ENCODE results near the gene SYT15.
"Not testable (repeated sequence)": the region's sequence is repeated elsewhere in the genome, so short reads cannot be mapped to it uniquely, and the experiment has no call there.

The SYT15 gene

DNA sequence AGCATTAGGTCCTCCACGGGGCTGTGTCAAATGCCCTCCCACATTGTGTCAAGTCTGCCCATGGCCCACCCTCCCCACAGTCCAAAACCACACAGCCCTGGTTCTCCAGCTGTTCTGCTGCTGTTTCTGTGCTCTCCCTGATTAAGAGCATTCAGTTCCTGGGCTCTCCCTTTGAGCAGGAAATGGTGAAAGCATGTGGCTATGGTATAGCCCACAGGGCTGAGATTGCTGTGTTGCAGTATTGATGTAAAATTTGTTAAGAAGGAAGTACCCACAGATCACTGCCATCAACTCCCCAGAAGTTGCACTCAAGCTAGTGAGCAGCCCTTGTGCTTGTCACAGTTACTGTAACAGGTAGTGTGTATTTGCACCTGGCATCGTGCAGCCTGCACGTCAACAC, 9.3 kb downstream of the SYT15 start:
- not testable (repeated sequence) for DNase-seq (ENCODE audit: low read depth in 1 of 2, low spot score in 1 of 2)

GRCh38 chr10:46589589-46589988, 10.7 kb downstream of the SYT15 start:
- DNase-seq (ENCODE audit: low read depth in 1 of 2, low spot score in 1 of 2): not testable (repeated sequence)

GRCh38 chr10:46591053-46591452, 12.1 kb downstream of the SYT15 start:
- not testable (repeated sequence) for DNase-seq (ENCODE audit: low read depth in 1 of 2, low spot score in 1 of 2)

GRCh38 chr10:46593307-46593706, 14.4 kb downstream of the SYT15 start:
- DNase-seq (ENCODE audit: low read depth in 1 of 2, low spot score in 1 of 2): not testable (repeated sequence)

GRCh38 chr10:46594453-46595063, 15.6 kb downstream of the SYT15 start:
- DNase-seq (ENCODE audit: low read depth in 1 of 2, low spot score in 1 of 2): not testable (repeated sequence)

DNA sequence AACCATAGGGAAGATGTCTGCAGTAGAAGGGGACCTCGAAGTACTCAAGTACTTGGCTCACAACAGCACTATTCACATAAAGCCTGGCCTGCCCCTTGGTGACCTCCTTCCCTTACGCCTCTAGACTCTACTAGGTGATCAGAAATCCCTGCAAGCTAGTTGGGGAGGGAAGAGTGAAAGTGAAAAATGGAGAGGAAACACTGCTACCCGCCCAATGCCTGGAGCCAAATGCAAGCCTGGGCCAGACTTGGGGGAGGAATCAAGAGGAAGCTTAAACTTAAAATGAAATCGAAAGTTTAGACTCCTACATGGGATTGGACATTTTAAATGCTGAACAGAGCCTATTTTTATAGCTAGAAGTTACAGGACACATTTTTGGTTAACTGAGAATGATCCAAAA, 17.6 kb downstream of the SYT15 start:
- not testable (repeated sequence) for DNase-seq (ENCODE audit: low read depth in 1 of 2, low spot score in 1 of 2)

DNA sequence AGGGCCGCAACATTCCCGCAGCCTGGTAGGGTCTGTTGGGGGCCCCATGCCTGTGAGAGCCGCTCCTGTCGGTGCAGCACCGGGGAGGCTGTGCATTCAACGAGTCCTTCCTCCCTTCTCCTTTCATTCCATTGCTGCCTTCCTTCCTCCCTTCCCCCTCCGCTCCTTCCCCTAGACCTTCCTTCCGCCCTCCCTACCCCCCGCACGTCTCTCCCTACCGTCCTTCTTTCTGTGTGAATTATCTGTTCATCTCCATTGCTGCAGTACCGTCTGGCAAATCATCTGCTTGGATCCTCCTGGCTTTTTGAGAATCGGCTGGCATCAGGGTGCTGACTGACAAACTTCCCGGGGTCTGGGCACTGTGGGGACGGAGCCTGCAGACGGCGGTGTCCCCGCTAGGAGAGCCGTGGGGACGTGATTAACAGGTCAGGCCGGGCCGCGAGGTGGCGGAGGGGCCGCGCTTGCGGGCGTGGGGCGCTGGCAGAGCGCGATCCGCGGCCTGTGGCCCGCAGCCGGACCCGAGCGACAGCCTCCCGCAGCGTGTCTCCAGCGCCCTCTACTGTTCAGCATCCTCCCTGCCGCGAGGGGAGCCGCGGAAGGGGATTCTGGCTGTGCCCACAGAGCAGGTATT, 18.8 kb downstream of the SYT15 start:
- DNase-seq (ENCODE audit: low read depth in 1 of 2, low spot score in 1 of 2): not testable (repeated sequence)

GRCh38 chr10:46600516-46600915, 21.6 kb downstream of the SYT15 start:
- DNase-seq (ENCODE audit: low read depth in 1 of 2, low spot score in 1 of 2): not testable (repeated sequence)

DNA sequence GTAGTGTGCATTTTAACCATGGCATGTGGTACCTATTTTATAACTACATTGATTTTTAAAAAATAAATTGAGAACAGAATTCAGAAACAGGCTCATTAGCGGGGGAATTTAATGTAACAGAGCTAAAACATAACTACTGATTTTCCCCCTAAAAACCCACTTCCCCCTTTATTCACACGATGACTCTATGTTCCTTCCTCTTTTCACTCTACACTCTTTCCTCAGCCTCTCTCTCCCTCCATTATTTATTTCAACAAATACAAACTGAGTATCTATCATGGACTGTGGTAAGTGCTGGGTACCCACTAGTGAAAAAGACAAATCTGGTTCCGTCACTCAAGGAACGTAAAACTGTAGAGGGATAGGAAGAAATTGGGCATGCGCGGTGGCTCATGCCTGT, 36.6 kb downstream of the SYT15 start:
- DNase-seq (ENCODE audit: low read depth in 1 of 2, low spot score in 1 of 2): not testable (repeated sequence)

DNA sequence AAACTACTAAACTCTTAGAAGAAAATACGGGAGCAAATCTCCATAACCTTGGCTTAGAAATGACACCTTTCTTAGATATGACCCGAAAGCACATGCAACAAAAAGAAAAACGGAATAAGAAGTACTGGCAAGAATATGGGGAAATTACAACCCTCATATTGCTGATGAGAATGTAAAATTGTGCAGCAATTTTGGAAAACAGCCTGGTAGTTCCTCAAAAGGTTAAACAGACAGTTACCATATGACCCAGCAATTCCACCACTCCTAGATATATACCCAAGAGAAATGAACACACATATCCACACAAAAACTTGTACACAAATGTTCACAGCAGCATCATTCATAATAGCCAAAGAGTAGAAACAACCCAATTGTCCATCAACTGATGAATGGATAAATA, 37.3 kb downstream of the SYT15 start:
- not testable (repeated sequence) for DNase-seq (ENCODE audit: low read depth in 1 of 2, low spot score in 1 of 2)

GRCh38 chr10:46617134-46617533, 38.2 kb downstream of the SYT15 start:
- DNase-seq (ENCODE audit: low read depth in 1 of 2, low spot score in 1 of 2): not testable (repeated sequence)

DNA sequence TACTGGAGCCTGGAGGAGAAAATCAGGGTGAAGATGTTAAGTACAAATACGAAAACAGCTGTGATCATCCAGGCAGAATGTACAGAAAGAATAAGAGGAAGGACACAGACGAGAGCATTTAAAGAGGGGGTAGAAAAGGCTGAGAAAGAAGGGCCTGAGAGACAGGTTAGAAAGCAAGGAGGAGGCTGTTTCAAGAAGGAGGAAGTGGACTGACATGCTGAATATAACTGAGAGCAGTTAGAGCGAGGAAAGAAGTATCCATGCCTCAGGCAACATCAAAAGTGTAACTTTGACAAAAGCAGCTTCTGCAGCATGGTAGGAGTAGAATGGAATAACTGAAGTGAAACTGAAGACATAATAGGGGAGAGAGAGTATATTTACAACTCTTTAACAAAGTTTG, 39.0 kb downstream of the SYT15 start:
- not testable (repeated sequence) for DNase-seq (ENCODE audit: low read depth in 1 of 2, low spot score in 1 of 2)

DNA sequence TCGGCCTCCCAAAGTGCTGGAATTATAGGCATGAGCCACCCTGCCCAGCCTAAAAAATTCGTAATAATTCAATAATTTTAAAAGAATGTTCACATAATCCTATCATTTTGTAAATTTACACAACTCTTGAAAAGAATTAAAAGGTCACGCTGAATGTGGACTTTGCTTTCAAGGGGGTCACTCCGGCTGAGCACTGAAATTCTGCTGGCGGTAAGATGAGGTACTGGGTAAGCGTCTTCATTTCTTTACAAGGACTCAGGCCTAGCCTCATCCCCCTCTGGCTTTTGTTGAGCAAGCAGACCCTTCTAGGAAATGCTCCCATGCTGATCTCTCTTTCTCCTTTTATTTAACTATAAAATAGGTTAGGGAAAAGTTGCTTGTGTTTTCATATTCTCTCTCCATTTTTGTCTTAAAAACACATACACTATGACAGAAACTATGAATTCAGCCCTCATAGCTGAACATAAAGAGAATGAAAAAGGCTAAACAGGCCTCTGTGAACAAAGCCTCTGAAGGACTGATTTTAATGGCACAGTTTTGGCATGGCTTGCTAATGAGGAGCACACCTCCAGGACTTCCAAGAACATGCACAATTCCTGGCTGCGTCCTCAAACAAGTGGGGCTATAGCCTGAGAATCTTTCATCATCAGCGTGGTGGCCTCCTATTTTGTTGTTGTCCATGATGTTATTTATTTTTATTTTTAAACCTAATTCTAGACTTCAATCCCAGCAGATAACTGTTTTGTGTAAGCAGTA, 45.1 kb downstream of the SYT15 start:
- DNase-seq (ENCODE audit: low read depth in 1 of 2, low spot score in 1 of 2): not testable (repeated sequence)

DNA sequence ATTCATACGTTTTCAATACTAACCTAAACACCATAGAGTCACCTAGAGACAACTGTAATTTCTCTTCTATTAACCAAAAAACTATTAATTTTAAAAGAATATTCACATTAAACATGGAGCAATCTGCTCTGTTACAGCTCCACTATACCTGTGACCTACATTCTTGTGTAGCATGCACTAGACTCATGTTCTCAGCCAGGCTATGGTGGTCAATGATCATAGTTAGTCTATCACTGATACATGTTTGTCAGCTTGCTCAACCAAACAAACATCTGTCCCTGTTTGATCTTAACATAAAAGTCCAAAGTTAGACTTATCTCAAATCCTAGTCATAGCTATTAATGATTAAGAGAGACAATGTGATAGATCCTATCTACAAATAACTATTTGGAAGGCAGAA, 50.9 kb downstream of the SYT15 start:
- not testable (repeated sequence) for DNase-seq (ENCODE audit: low read depth in 1 of 2, low spot score in 1 of 2)

DNA sequence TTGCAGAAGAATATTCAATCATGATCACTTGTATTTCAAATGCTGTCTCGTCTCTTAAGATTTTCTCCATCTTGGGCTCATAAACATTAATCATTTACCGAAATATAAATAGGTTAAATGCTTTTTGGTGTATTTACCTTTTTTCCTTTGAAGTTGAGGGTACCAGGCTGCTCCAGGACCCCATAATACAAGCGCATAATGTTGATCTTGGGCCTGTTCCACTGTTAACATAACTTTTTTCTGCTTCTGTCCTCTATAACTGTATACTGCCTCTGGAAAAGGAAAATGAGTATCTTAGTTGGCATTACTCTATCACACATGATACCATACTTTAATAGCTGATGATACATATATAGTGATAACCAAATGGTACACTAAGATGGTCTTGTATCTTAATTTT, 51.9 kb downstream of the SYT15 start:
- not testable (repeated sequence) for DNase-seq (ENCODE audit: low read depth in 1 of 2, low spot score in 1 of 2)

GRCh38 chr10:46631683-46632082, 52.8 kb downstream of the SYT15 start:
- not testable (repeated sequence) for DNase-seq (ENCODE audit: low read depth in 1 of 2, low spot score in 1 of 2)

DNA sequence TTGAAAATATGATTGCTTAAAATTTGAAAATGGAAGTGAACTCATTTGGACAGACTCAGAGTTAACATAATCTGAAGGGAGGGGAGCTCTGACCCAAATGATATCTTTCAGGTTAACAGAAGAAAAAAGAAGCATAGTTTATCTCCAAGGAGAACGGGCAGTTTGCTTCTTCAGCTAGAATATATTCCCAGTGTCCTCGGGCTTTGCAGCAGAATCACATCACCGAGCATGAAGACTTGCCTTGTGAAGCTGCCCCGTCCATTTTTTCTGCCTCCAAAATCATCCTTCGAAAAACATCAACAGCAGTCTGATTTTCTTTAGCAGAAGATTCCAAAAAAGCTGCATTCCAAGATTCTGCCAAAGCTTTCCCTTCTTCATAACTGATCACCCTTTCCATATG, 55.8 kb downstream of the SYT15 start:
- not testable (repeated sequence) for DNase-seq (ENCODE audit: low read depth in 1 of 2, low spot score in 1 of 2)

DNA sequence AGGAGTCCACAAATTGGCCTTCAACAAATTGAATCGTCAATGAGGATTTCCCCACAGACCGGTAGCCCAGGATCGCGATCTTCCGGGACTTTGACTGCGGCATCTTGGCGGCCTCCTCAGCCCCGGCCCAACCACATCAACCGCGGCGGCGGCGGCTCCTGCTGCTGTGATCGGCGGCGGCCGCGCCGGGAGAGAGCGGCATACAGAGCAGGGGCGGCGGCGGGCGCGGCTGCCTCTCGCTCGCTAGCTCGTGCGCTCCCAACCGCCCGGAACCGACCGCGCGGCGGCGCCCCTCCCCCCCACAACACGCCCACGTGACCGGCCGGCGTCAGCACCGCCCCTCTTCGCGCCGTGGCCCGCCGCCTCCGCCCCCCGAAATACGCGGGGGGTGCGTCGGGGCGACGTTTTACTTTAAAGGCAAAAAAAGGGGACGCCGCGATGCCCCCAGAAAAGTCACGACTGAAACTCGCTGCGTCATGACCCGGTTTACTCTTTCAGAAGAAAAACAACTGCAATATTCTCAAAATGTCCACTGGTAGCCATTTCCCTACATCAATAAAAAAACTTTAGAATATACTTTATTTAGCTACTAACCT, 56.5 kb downstream of the SYT15 start:
- not testable (repeated sequence) for DNase-seq (ENCODE audit: low read depth in 1 of 2, low spot score in 1 of 2)

GRCh38 chr10:46640005-46640404, 61.1 kb downstream of the SYT15 start:
- not testable (repeated sequence) for DNase-seq (ENCODE audit: low read depth in 1 of 2, low spot score in 1 of 2)

Data from activated CD4-positive, alpha-beta T cell treated with anti-CD3 and anti-CD28 coated beads, Interleukin-2, amount 50 U/mL, for 24 hours (primary cell).